Measurements from ENCODE around the gene IHH. TPM values are rescaled to one million over a fixed set of nuclear protein-coding genes. Genes with fewer than 3 reads are reported as not detected.

The IHH gene
- total RNA-seq, 1 experiment from 2014 or later: 0.11 TPM

GRCh38 chr2:219062081-219062480 lies 1.4 kb upstream of the IHH start:
- ATAC-seq: no peak
- Mint-ChIP-seq H3K36me3 (no peaks in the 10 kb centered on the region), H3K4me1 (peaks cover 30% of the 10 kb centered on the region), H3K9me3 (no peaks in the 10 kb centered on the region), H3K4me3 (peak overlapping the region; percentile 18; the same call in 1 of the 2 replicates), H3K27ac (no peak overlapping the region), H3K27me3 (ENCODE audit: low read depth) (peaks cover 82% of the 10 kb centered on the region)
- TF ChIP-seq ZBTB21 (CRISPR knock-in tag; IDR thresholded peaks at IDR 0.05; ENCODE audit: borderline replicate concordance) (no peak), CTCF (IDR thresholded peaks at IDR 0.05) (no peak), PRRX2 (CRISPR knock-in tag; IDR thresholded peaks at IDR 0.05) (no peak), MXD4 (CRISPR knock-in tag; IDR thresholded peaks at IDR 0.05; ENCODE audit: borderline replicate concordance) (no peak), NR3C1 (CRISPR knock-in tag; conservative IDR thresholded peaks at IDR 0.05; ENCODE audit: low read depth) (no peak), ESRRA (CRISPR knock-in tag; IDR thresholded peaks at IDR 0.05; ENCODE audit: borderline replicate concordance) (no peak), ZNF671 (CRISPR knock-in tag; IDR thresholded peaks at IDR 0.05) (no peak), HMGA2 (CRISPR knock-in tag; IDR thresholded peaks at IDR 0.05) (no peak), ZNF138 (CRISPR knock-in tag; conservative IDR thresholded peaks at IDR 0.05) (no peak)
- POLR2A ChIA-PET: no interaction called here
- CTCF ChIA-PET: interaction anchor here (5.0 to 8.3 kb wide), 5 partner anchors 11 to 82 kb away, joined by 35 to 198 read pairs (median 71); no protein-coding TSS in a partner anchor
- no peak for DNase-seq (ENCODE audit: low spot score)

- CTCF ChIA-PET: interaction anchor here (0.7 to 8.3 kb wide), 19 partner anchors 13 to 470 kb away, joined by 3 to 198 read pairs (median 10); partner anchors contain the start of genes DNPEP, NHEJ1 and ZFAND2B
- TF ChIP-seq ZNF423 (CRISPR knock-in tag; IDR thresholded peaks at IDR 0.05) (0 out of 2 replicates have a peak, but pooled peaks have one; percentile 9), ZNF219 (CRISPR knock-in tag; IDR thresholded peaks at IDR 0.05; ENCODE audit: borderline replicate concordance) (no peak), ZNF138 (CRISPR knock-in tag; conservative IDR thresholded peaks at IDR 0.05) (no peak), RORB (CRISPR knock-in tag; IDR thresholded peaks at IDR 0.05) (no peak), ZBTB21 (CRISPR knock-in tag; IDR thresholded peaks at IDR 0.05; ENCODE audit: borderline replicate concordance) (no peak), FOXP1 (CRISPR knock-in tag; IDR thresholded peaks at IDR 0.05; ENCODE audit: borderline replicate concordance) (0 out of 2 replicates have a peak, but pooled peaks have one; percentile 30), AR (CRISPR knock-in tag; IDR thresholded peaks at IDR 0.05) (no peak), JUN (CRISPR knock-in tag; IDR thresholded peaks at IDR 0.05) (no peak), ATF1 (CRISPR knock-in tag; IDR thresholded peaks at IDR 0.05) (0 out of 2 replicates have a peak, but pooled peaks have one; percentile 53)
- Mint-ChIP-seq H3K27me3 (ENCODE audit: low read depth) (peaks cover 96% of the 10 kb centered on the region), H3K4me1 (peaks cover 30% of the 10 kb centered on the region), H3K27ac (no peak overlapping the region), H3K36me3 (no peaks in the 10 kb centered on the region), H3K9me3 (no peaks in the 10 kb centered on the region), H3K4me3 (peak overlapping the region; percentile 60)
- DNase-seq (ENCODE audit: low spot score) (peak; percentile 34), ATAC-seq (no peak)
- POLR2A ChIA-PET: interaction anchor here (0.5 to 0.8 kb wide), 2 partner anchors 85 to 300 kb away, joined by 3 read pairs; no protein-coding TSS in a partner anchor
Measured at GRCh38 chr2:219059725-219060682, 717 bp downstream of the IHH start.

- POLR2A ChIA-PET: interaction anchor here (0.8 to 1.3 kb wide), 2 partner anchors 59 to 86 kb away, joined by 3 read pairs; no protein-coding TSS in a partner anchor
- Mint-ChIP-seq H3K9me3 (no peaks in the 10 kb centered on the region), H3K36me3 (no peaks in the 10 kb centered on the region), H3K4me1 (peaks cover 30% of the 10 kb centered on the region), H3K4me3 (peak overlapping the region; percentile 60; the same call in 1 of the 2 replicates), H3K27ac (no peak overlapping the region), H3K27me3 (ENCODE audit: low read depth) (peaks cover 96% of the 10 kb centered on the region)
- ATAC-seq: no peak
- no peak for DNase-seq (ENCODE audit: low spot score)
- CTCF ChIA-PET: interaction anchor here (0.5 to 8.3 kb wide), 18 partner anchors 14 to 329 kb away, joined by 3 to 198 read pairs (median 8); partner anchors contain the start of genes DNPEP, NHEJ1 and ZFAND2B
- TF ChIP-seq ATF6 (CRISPR knock-in tag; IDR thresholded peaks at IDR 0.05) (no peak), ZNF425 (CRISPR knock-in tag; conservative IDR thresholded peaks at IDR 0.05) (no peak), ZNF219 (CRISPR knock-in tag; IDR thresholded peaks at IDR 0.05; ENCODE audit: borderline replicate concordance) (no peak), CREM (CRISPR knock-in tag; IDR thresholded peaks at IDR 0.05) (no peak), PREB (CRISPR knock-in tag; IDR thresholded peaks at IDR 0.05; ENCODE audit: borderline replicate concordance) (no peak)
Measured at GRCh38 chr2:219059375-219059724, 1.4 kb downstream of the IHH start.
